NCI-H2081 (cell line): ENCODE results near the gene RUFY2.
"Not testable (repeated sequence)": the region's sequence is repeated elsewhere in the genome, so short reads cannot be mapped to it uniquely, and the experiment has no call there.

Experiments
- DNase-seq, 2 experiments: peaks; one replicate each; lab custom pipeline; 2025; lab: John Stamatoyannopoulos, UW

Gene RUFY2

GRCh38 chr10:68327889-68328786 is 78.9 kb downstream of the RUFY2 start:
- no peak for DNase-seq

- DNase-seq, result not testable (repeated sequence)
Observed at GRCh38 chr10:68324396-68324795, 82.7 kb downstream of the RUFY2 start.

GRCh38 chr10:68318331-68319059 is 88.6 kb downstream of the RUFY2 start:
- DNase-seq, result no peak

- no peak for DNase-seq
Observed at GRCh38 chr10:68315582-68315981, 91.5 kb downstream of the RUFY2 start.

GRCh38 chr10:68314930-68315329 is 92.1 kb downstream of the RUFY2 start:
- DNase-seq, result not testable (repeated sequence)

GRCh38 chr10:68310531-68310930 is 96.5 kb downstream of the RUFY2 start:
- DNase-seq, result no peak

- no peak for DNase-seq
Observed at GRCh38 chr10:68305854-68306253, 101.2 kb downstream of the RUFY2 start.

- DNase-seq, result no peak
Observed at GRCh38 chr10:68303849-68304412, 103.1 kb downstream of the RUFY2 start.

- DNase-seq, result no peak
Observed at GRCh38 chr10:68302871-68303270, 104.2 kb downstream of the RUFY2 start.

- no peak for DNase-seq
Observed at GRCh38 chr10:68302503-68302823, 104.6 kb downstream of the RUFY2 start.

GRCh38 chr10:68301790-68302502 is 105.1 kb downstream of the RUFY2 start:
- DNase-seq, result peak; percentile 2 to 26

GRCh38 chr10:68301301-68301700 is 105.8 kb downstream of the RUFY2 start:
- no peak for DNase-seq

- no peak for DNase-seq
Observed at GRCh38 chr10:68296843-68297663, 110.0 kb downstream of the RUFY2 start.
